H9 (cell line): Measurements from ENCODE around the gene AP3D1. TPM values are rescaled to one million over a fixed set of nuclear protein-coding genes. Genes with fewer than 3 reads are reported as not detected.

Experiments used
- DNase-seq: peaks from one replicate; pipeline ENCODE4 v3.0.0-alpha.2; 2017
- H2AFZ ChIP-seq: one replicate; pipeline ENCODE4 v1.6.1; 2013; ENCODE audit warnings: mild to moderate bottlenecking, low read length, control low read depth, moderate library complexity
- H2AK5ac ChIP-seq: 2 replicates; pipeline ENCODE4 v1.6.1; 2013; ENCODE audit warnings: low read length, control low read depth, mixed read lengths; ENCODE audit not compliant: insufficient read length
- H2BK120ac ChIP-seq: one replicate; pipeline ENCODE4 v1.6.1; 2013; ENCODE audit warnings: low read depth, mild to moderate bottlenecking, low read length, control low read depth, inconsistent platforms; ENCODE audit not compliant: poor library complexity, severe bottlenecking
- H2BK12ac ChIP-seq: 2 replicates; pipeline ENCODE4 v1.6.1; 2013; ENCODE audit warnings: low read length, control low read depth, mixed read lengths, low read depth; ENCODE audit not compliant: insufficient read length
- H2BK15ac ChIP-seq: 2 replicates; pipeline ENCODE4 v1.6.1; 2013; ENCODE audit warnings: low read depth, low read length, control low read depth
- H2BK20ac ChIP-seq: one replicate; pipeline ENCODE4 v1.6.1; 2013; ENCODE audit warnings: low read depth, mild to moderate bottlenecking, low read length, control low read depth, inconsistent platforms; ENCODE audit not compliant: poor library complexity, severe bottlenecking
- H2BK5ac ChIP-seq: 2 replicates; pipeline ENCODE4 v1.6.1; 2013; ENCODE audit warnings: low read length, control low read depth, mixed read lengths; ENCODE audit not compliant: insufficient read length
- H3K14ac ChIP-seq: 2 replicates; pipeline ENCODE4 v1.6.1; 2013; ENCODE audit warnings: low read length, control low read depth; ENCODE audit not compliant: insufficient read depth
- H3K18ac ChIP-seq: 2 replicates; pipeline ENCODE4 v1.6.1; 2013; ENCODE audit warnings: low read depth, mild to moderate bottlenecking, mixed read lengths, low read length, control low read depth; ENCODE audit not compliant: insufficient read length
- H3K23ac ChIP-seq: 2 replicates; pipeline ENCODE4 v1.6.1; 2013; ENCODE audit warnings: low read length, control low read depth, mixed read lengths, low read depth; ENCODE audit not compliant: insufficient read length
- H3K23me2 ChIP-seq: 2 replicates; pipeline ENCODE4 v1.6.1; 2013; ENCODE audit warnings: low read depth, mild to moderate bottlenecking, mixed read lengths, low read length, control low read depth; ENCODE audit not compliant: insufficient read length, poor library complexity, severe bottlenecking
- H3K27ac ChIP-seq: 2 replicates; pipeline ENCODE4 v1.5.1; 2013; ENCODE audit warnings: low read length, control low read depth, mixed read lengths, low read depth; ENCODE audit not compliant: insufficient read length
- H3K27me3 ChIP-seq: 2 replicates; pipeline ENCODE4 v1.6.1; 2013; ENCODE audit warnings: low read length, control low read depth, inconsistent platforms; ENCODE audit not compliant: insufficient read depth
- H3K4ac ChIP-seq: 2 replicates; pipeline ENCODE4 v1.6.1; 2013; ENCODE audit warnings: low read depth, mild to moderate bottlenecking, control low read depth, inconsistent platforms, low read length, moderate library complexity
- H3K4me1 ChIP-seq: 2 replicates; pipeline ENCODE4 v1.6.1; 2013; ENCODE audit warnings: low read length, control low read depth, inconsistent platforms; ENCODE audit not compliant: insufficient read depth
- H3K4me2 ChIP-seq: 2 replicates; pipeline ENCODE4 v1.6.1; 2013; ENCODE audit warnings: low read length, control low read depth, mixed read lengths; ENCODE audit not compliant: insufficient read length, insufficient read depth
- H3K56ac ChIP-seq: 2 replicates; pipeline ENCODE4 v1.6.1; 2013; ENCODE audit warnings: low read depth, mild to moderate bottlenecking, mixed read lengths, low read length, control low read depth; ENCODE audit not compliant: insufficient read length
- H3K79me1 ChIP-seq: 2 replicates; pipeline ENCODE4 v1.6.1; 2013; ENCODE audit warnings: low read depth, mild to moderate bottlenecking, moderate library complexity, low read length, control low read depth, inconsistent platforms; ENCODE audit not compliant: insufficient read depth, poor library complexity, severe bottlenecking
- H3K79me2 ChIP-seq: 2 replicates; pipeline ENCODE4 v1.6.1; 2013; ENCODE audit warnings: low read length, control low read depth, inconsistent platforms; ENCODE audit not compliant: insufficient read depth
- H3K9ac ChIP-seq: 2 replicates; pipeline ENCODE4 v1.6.1; 2013; ENCODE audit warnings: low read length, control low read depth, mixed read lengths; ENCODE audit not compliant: insufficient read length; ENCODE audit errors: extremely low read depth
- H3K9me3 ChIP-seq: one replicate; pipeline ENCODE4 v1.6.1; 2013; ENCODE audit warnings: low read depth, low read length, inconsistent platforms; ENCODE audit not compliant: control insufficient read depth
- H3T11ph ChIP-seq: one replicate; pipeline ENCODE4 v1.6.1; 2013; ENCODE audit warnings: mild to moderate bottlenecking, low read length, control low read depth, inconsistent platforms
- H4K20me1 ChIP-seq: one replicate; pipeline ENCODE4 v1.6.1; 2013; ENCODE audit not compliant: control insufficient read depth, insufficient read length, insufficient read depth
- H4K5ac ChIP-seq: 2 replicates; pipeline ENCODE4 v1.6.1; 2013; ENCODE audit warnings: low read depth, mild to moderate bottlenecking, mixed read lengths, low read length, control low read depth; ENCODE audit not compliant: insufficient read length
- H4K8ac ChIP-seq: replicated peaks from 2 replicates; pipeline ENCODE4 v1.6.1; 2013; ENCODE audit warnings: low read length, control low read depth, mixed read lengths, low read depth; ENCODE audit not compliant: insufficient read length
- H4K91ac ChIP-seq: 2 replicates; pipeline ENCODE4 v1.6.1; 2013; ENCODE audit warnings: low read depth, mild to moderate bottlenecking, moderate library complexity, mixed read lengths, low read length, control low read depth; ENCODE audit not compliant: insufficient read length
- H3K27ac Mint-ChIP-seq, 3 experiments: 2 replicates in 2 of 3; 3 replicates in 1 of 3; pipeline ENCODE4 v1.8.0; 2020 to 2021; ENCODE audit warnings: mixed read lengths in 3 of 3, mild to moderate bottlenecking in 1 of 3, moderate library complexity in 1 of 3
- H3K27me3 Mint-ChIP-seq: 2 replicates; pipeline ENCODE4 v1.8.0; 2021; ENCODE audit warnings: low read depth, mild to moderate bottlenecking, moderate library complexity, mixed read lengths
- H3K36me3 Mint-ChIP-seq, 3 experiments: 2 replicates in 2 of 3; 3 replicates in 1 of 3; pipeline ENCODE4 v1.8.0; 2020 to 2021; ENCODE audit warnings: low read depth in 3 of 3, mixed read lengths in 3 of 3; ENCODE audit not compliant: insufficient read depth in 1 of 3
- H3K4me1 Mint-ChIP-seq, 2 experiments: 2 replicates each; pipeline ENCODE4 v1.8.0; 2020; ENCODE audit warnings: mixed read lengths in 2 of 2
- H3K4me3 Mint-ChIP-seq, 2 experiments: 2 replicates in 1 of 2; 3 replicates in 1 of 2; pipeline ENCODE4 v1.8.0; 2020 to 2021; ENCODE audit warnings: mild to moderate bottlenecking in 2 of 2, mixed read lengths in 2 of 2, moderate library complexity in 1 of 2
- H3K9me3 Mint-ChIP-seq, 2 experiments: 2 replicates in 1 of 2; 3 replicates in 1 of 2; pipeline ENCODE4 v1.8.0; 2020; ENCODE audit warnings: mild to moderate bottlenecking in 2 of 2, mixed read lengths in 2 of 2, moderate library complexity in 1 of 2
- WGBS: extraction: QIAGEN DNeasy Blood & Tissue Kit; methylation state at CpG from one replicate; pipeline ENCODE4 v1.1.7; 2013; ENCODE audit warnings: missing lambda C conversion rate, low lambda C conversion rate, mixed read lengths; ENCODE audit not compliant: insufficient read length; ENCODE audit errors: extremely low coverage; 5-methylcytosine and 5-hydroxymethylcytosine counted together
- total RNA-seq: library from RNA; stranded (reverse); gene quantifications from 2 replicates; pipeline ENCODE4 v1.2.1, GENCODE V29; 2021
- TF ChIP-seq, protein P1 (sequence below): fragments of 200-600 bp; sonication (generic); conservative IDR thresholded peaks from 3 replicates; pipeline ENCODE4 v1.8.0; 2021; ENCODE audit warnings: antibody characterized with exemption, mild to moderate bottlenecking

The AP3D1 gene
- total RNA-seq, 1 experiment from 2014 or later = 142 TPM

GRCh38 chr19:2061495-2062388 lies 89.6 kb downstream of the AP3D1 start:
- H3K23ac ChIP-seq = no peak overlapping the region
- H3K23me2 ChIP-seq = peaks cover 10% of the 10 kb centered on the region
- H3K4me1 ChIP-seq = no peaks in the 10 kb centered on the region
- no peak overlapping the region for H4K8ac ChIP-seq
- no peak overlapping the region for H2BK20ac ChIP-seq
- no peaks in the 10 kb centered on the region for H3K79me2 ChIP-seq
- no peaks in the 10 kb centered on the region for H4K20me1 ChIP-seq
- peak overlapping the region; percentile 93 for H3K14ac ChIP-seq
- no peak overlapping the region for H3K56ac ChIP-seq
- no peak overlapping the region for H4K5ac ChIP-seq
- DNase-seq = peak; percentile 98
- H3K4ac ChIP-seq = no peak overlapping the region
- no peaks in the 10 kb centered on the region for H3K9me3 ChIP-seq
- H2AFZ ChIP-seq = no peak overlapping the region
- no peaks in the 10 kb centered on the region for H3K79me1 ChIP-seq
- H3K4me2 ChIP-seq = peak overlapping the region; percentile 69
- no peak overlapping the region for H2BK15ac ChIP-seq
- H3K4me3 Mint-ChIP-seq = peak overlapping the region; percentile 76 to 87
- H2BK5ac ChIP-seq = no peak overlapping the region
- H3K27ac Mint-ChIP-seq = peak overlapping the region; percentile 85 to 99 (median 98)
- no CpG with 5 or more reads among the region's 50 CpGs for WGBS
- no peak overlapping the region for H3T11ph ChIP-seq
- no peaks in the 10 kb centered on the region for H3K27me3 Mint-ChIP-seq
- H3K27me3 ChIP-seq = no peaks in the 10 kb centered on the region
- peaks cover 22 to 32% of the 10 kb centered on the region in 2 experiments for H3K4me1 Mint-ChIP-seq
- no peaks in the 10 kb centered on the region; a peak in 1 of 5 replicates for H3K9me3 Mint-ChIP-seq
- H4K91ac ChIP-seq = no peak overlapping the region
- H2BK12ac ChIP-seq = no peak overlapping the region
- H3K27ac ChIP-seq = no peak overlapping the region
- peak overlapping the region; percentile 58 for H3K9ac ChIP-seq
- TF ChIP-seq, protein P1, sequence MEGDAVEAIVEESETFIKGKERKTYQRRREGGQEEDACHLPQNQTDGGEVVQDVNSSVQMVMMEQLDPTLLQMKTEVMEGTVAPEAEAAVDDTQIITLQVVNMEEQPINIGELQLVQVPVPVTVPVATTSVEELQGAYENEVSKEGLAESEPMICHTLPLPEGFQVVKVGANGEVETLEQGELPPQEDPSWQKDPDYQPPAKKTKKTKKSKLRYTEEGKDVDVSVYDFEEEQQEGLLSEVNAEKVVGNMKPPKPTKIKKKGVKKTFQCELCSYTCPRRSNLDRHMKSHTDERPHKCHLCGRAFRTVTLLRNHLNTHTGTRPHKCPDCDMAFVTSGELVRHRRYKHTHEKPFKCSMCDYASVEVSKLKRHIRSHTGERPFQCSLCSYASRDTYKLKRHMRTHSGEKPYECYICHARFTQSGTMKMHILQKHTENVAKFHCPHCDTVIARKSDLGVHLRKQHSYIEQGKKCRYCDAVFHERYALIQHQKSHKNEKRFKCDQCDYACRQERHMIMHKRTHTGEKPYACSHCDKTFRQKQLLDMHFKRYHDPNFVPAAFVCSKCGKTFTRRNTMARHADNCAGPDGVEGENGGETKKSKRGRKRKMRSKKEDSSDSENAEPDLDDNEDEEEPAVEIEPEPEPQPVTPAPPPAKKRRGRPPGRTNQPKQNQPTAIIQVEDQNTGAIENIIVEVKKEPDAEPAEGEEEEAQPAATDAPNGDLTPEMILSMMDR = peak; percentile 23; the same call in 2 of the 3 replicates
- H2BK120ac ChIP-seq = no peak overlapping the region
- H3K18ac ChIP-seq = peak overlapping the region; percentile 95
- H3K36me3 Mint-ChIP-seq = no peaks in the 10 kb centered on the region
- no peak overlapping the region for H2AK5ac ChIP-seq
